ENCODE data around the gene ADCY7.

ADCY7 gene

GRCh38 chr16:50302472-50303005 is 36.2 kb downstream of the ADCY7 start:
- TF ChIP-seq ZNF384 (IDR thresholded peaks at IDR 0.05), result no peak
- ChIA-PET CTCF (no interaction called here), POLR2A (no interaction called here)
- no peak for DNase-seq (ENCODE audit: extremely low spot score)

GRCh38 chr16:50303041-50303604 is 36.8 kb downstream of the ADCY7 start:
- TF ChIP-seq ARNT (IDR thresholded peaks at IDR 0.05) (no peak), FOXM1 (IDR thresholded peaks at IDR 0.05; ENCODE audit: borderline replicate concordance) (no peak), HDGF (IDR thresholded peaks at IDR 0.05; ENCODE audit: borderline replicate concordance) (no peak), L3MBTL2 (conservative IDR thresholded peaks at IDR 0.05) (no peak), FOXA1 (IDR thresholded peaks at IDR 0.05) (no peak), ZNF384 (IDR thresholded peaks at IDR 0.05) (no peak), NFRKB (IDR thresholded peaks at IDR 0.05) (no peak), TARDBP (IDR thresholded peaks at IDR 0.05) (no peak), BHLHE40 (IDR thresholded peaks at IDR 0.05; ENCODE audit: borderline replicate concordance) (no peak), LEF1 (IDR thresholded peaks at IDR 0.05; ENCODE audit: borderline replicate concordance) (no peak), PKNOX1 (IDR thresholded peaks at IDR 0.05) (no peak), ELF4 (IDR thresholded peaks at IDR 0.05) (no peak), FOXK2 (IDR thresholded peaks at IDR 0.05) (no peak), SP1 (IDR thresholded peaks at IDR 0.05) (no peak), CTBP1 (IDR thresholded peaks at IDR 0.05; ENCODE audit: borderline replicate concordance) (no peak), SUZ12 (IDR thresholded peaks at IDR 0.05) (no peak)
- ChIA-PET CTCF (no interaction called here), POLR2A (no interaction called here)
- no peak for DNase-seq (ENCODE audit: extremely low spot score)

- POLR2A ChIA-PET, result no interaction called here
- no peak for DNase-seq (ENCODE audit: extremely low spot score)
- CTCF ChIA-PET, result no interaction called here
- TF ChIP-seq ELF4 (IDR thresholded peaks at IDR 0.05), result no peak
- no peak for TF ChIP-seq HDGF (IDR thresholded peaks at IDR 0.05; ENCODE audit: borderline replicate concordance)
- TF ChIP-seq TARDBP (IDR thresholded peaks at IDR 0.05), result no peak
- no peak for TF ChIP-seq CTBP1 (IDR thresholded peaks at IDR 0.05; ENCODE audit: borderline replicate concordance)
- TF ChIP-seq SP1 (IDR thresholded peaks at IDR 0.05), result no peak
- no peak for TF ChIP-seq SUZ12 (IDR thresholded peaks at IDR 0.05)
- no peak for TF ChIP-seq ARNT (IDR thresholded peaks at IDR 0.05)
- no peak for TF ChIP-seq ZNF384 (IDR thresholded peaks at IDR 0.05)
- TF ChIP-seq FOXK2 (IDR thresholded peaks at IDR 0.05), result no peak
- no peak for TF ChIP-seq LEF1 (IDR thresholded peaks at IDR 0.05; ENCODE audit: borderline replicate concordance)
- TF ChIP-seq BHLHE40 (IDR thresholded peaks at IDR 0.05; ENCODE audit: borderline replicate concordance), result no peak
- TF ChIP-seq L3MBTL2 (conservative IDR thresholded peaks at IDR 0.05), result no peak
- TF ChIP-seq NFRKB (IDR thresholded peaks at IDR 0.05), result no peak
- no peak for TF ChIP-seq FOXM1 (IDR thresholded peaks at IDR 0.05; ENCODE audit: borderline replicate concordance)
- TF ChIP-seq PKNOX1 (IDR thresholded peaks at IDR 0.05), result no peak
Observed at GRCh38 chr16:50303605-50304466, 37.5 kb downstream of the ADCY7 start.

GRCh38 chr16:50304467-50305440 is 38.4 kb downstream of the ADCY7 start:
- CTCF ChIA-PET, result no interaction called here
- no peak for DNase-seq (ENCODE audit: extremely low spot score)
- POLR2A ChIA-PET, result no interaction called here
- no peak for TF ChIP-seq TARDBP (IDR thresholded peaks at IDR 0.05)
- TF ChIP-seq ELF4 (IDR thresholded peaks at IDR 0.05), result no peak
- no peak for TF ChIP-seq FOXK2 (IDR thresholded peaks at IDR 0.05)
- no peak for TF ChIP-seq FOXA1 (IDR thresholded peaks at IDR 0.05)
- no peak for TF ChIP-seq SP1 (IDR thresholded peaks at IDR 0.05)
- TF ChIP-seq LEF1 (IDR thresholded peaks at IDR 0.05; ENCODE audit: borderline replicate concordance), result no peak
- TF ChIP-seq CTBP1 (IDR thresholded peaks at IDR 0.05; ENCODE audit: borderline replicate concordance), result no peak
- TF ChIP-seq L3MBTL2 (conservative IDR thresholded peaks at IDR 0.05), result no peak
- TF ChIP-seq FOXM1 (IDR thresholded peaks at IDR 0.05; ENCODE audit: borderline replicate concordance), result no peak
- no peak for TF ChIP-seq PKNOX1 (IDR thresholded peaks at IDR 0.05)
- no peak for TF ChIP-seq SUZ12 (IDR thresholded peaks at IDR 0.05)
- TF ChIP-seq BHLHE40 (IDR thresholded peaks at IDR 0.05; ENCODE audit: borderline replicate concordance), result no peak
- TF ChIP-seq ZNF384 (IDR thresholded peaks at IDR 0.05), result no peak
- TF ChIP-seq ARNT (IDR thresholded peaks at IDR 0.05), result no peak
- no peak for TF ChIP-seq NFRKB (IDR thresholded peaks at IDR 0.05)
- TF ChIP-seq HDGF (IDR thresholded peaks at IDR 0.05; ENCODE audit: borderline replicate concordance), result no peak

GRCh38 chr16:50305441-50306061 is 39.2 kb downstream of the ADCY7 start:
- ChIA-PET POLR2A (no interaction called here), CTCF (no interaction called here)
- no peak for DNase-seq (ENCODE audit: extremely low spot score)
- TF ChIP-seq NFRKB (IDR thresholded peaks at IDR 0.05), result no peak
- TF ChIP-seq BHLHE40 (IDR thresholded peaks at IDR 0.05; ENCODE audit: borderline replicate concordance), result no peak
- TF ChIP-seq PKNOX1 (IDR thresholded peaks at IDR 0.05), result no peak
- no peak for TF ChIP-seq ELF4 (IDR thresholded peaks at IDR 0.05)
- TF ChIP-seq ZNF384 (IDR thresholded peaks at IDR 0.05), result no peak
- TF ChIP-seq L3MBTL2 (conservative IDR thresholded peaks at IDR 0.05), result no peak
- no peak for TF ChIP-seq TARDBP (IDR thresholded peaks at IDR 0.05)
